Esophagus (tissue), 2 donors: ENCODE results near the gene ANKRD35. TPM values are rescaled to one million over a fixed set of nuclear protein-coding genes. Genes with fewer than 3 reads are reported as not detected.

Experiments
- H3K27ac ChIP-seq, 2 donors: one replicate each; pipeline ENCODE4 v1.5.1; 2013; ENCODE audit warnings: low read depth in 2 of 2, mild to moderate bottlenecking in 2 of 2, inconsistent platforms in 1 of 2, low read length in 1 of 2, moderate library complexity in 1 of 2
- H3K27me3 ChIP-seq, 2 donors: one replicate each; pipeline ENCODE4 v1.6.1; 2013; ENCODE audit warnings: low read length in 2 of 2, control low read depth in 1 of 2, mild to moderate bottlenecking in 1 of 2; ENCODE audit not compliant: insufficient read depth in 2 of 2, control insufficient read depth in 1 of 2
- H3K36me3 ChIP-seq, 2 donors: one replicate each; pipeline ENCODE4 v1.6.1; 2013; ENCODE audit warnings: low read length in 1 of 2; ENCODE audit not compliant: control insufficient read depth in 2 of 2, insufficient read depth in 2 of 2
- H3K4me1 ChIP-seq, 2 donors: one replicate each; pipeline ENCODE4 v1.6.1; 2013; ENCODE audit warnings: low read length in 1 of 2; ENCODE audit not compliant: control insufficient read depth in 2 of 2, insufficient read depth in 2 of 2
- H3K4me3 ChIP-seq, 2 donors: one replicate each; pipeline ENCODE4 v1.5.1; 2013; ENCODE audit warnings: low read length in 2 of 2, mild to moderate bottlenecking in 2 of 2, low read depth in 1 of 2, moderate library complexity in 1 of 2
- H3K9me3 ChIP-seq, 2 donors: one replicate each; pipeline ENCODE4 v1.6.1; 2013; ENCODE audit warnings: mild to moderate bottlenecking in 2 of 2, low read depth in 1 of 2, low read length in 1 of 2, moderate library complexity in 1 of 2; ENCODE audit not compliant: control insufficient read depth in 2 of 2, insufficient read depth in 1 of 2
- WGBS, 2 donors: extraction: QIAGEN DNeasy Blood & Tissue Kit; methylation state at CpG; one replicate each; pipeline ENCODE4 v1.1.7; 2013; 5-methylcytosine and 5-hydroxymethylcytosine counted together
- polyA plus RNA-seq, 2 donors: library from polyadenylated mRNA; stranded (reverse); fragments of 200-250 nt; gene quantifications; one replicate each; pipeline ENCODE4 v1.2.3, GENCODE V29; 2013
- donor health status: healthy with polysubstance abuse.
- donor health status: Bipolar disorder and iron deficiency.

ANKRD35 gene
- polyA plus RNA-seq, 2 donors = 13.9 to 17.0 TPM

GRCh38 chr1:145898756-145899155 is 13.1 kb upstream of the ANKRD35 start:
- H3K27ac ChIP-seq = no peak overlapping the region
- H3K36me3 ChIP-seq = peaks cover 0 to 3% of the 10 kb centered on the region in 2 donors
- H3K9me3 ChIP-seq = no peaks in the 10 kb centered on the region
- 82 to 85% methylated on average over 5 of the region's 5 CpGs for WGBS, 2 donors
- H3K4me3 ChIP-seq = no peak overlapping the region
- no peaks in the 10 kb centered on the region for H3K4me1 ChIP-seq
- no peaks in the 10 kb centered on the region for H3K27me3 ChIP-seq

GRCh38 chr1:145897969-145898368 is 12.3 kb upstream of the ANKRD35 start:
- H3K4me1 ChIP-seq = no peaks in the 10 kb centered on the region
- H3K27me3 ChIP-seq = no peaks in the 10 kb centered on the region
- no peak overlapping the region for H3K27ac ChIP-seq
- WGBS, 2 donors = 67 to 92% methylated on average over 1 of the region's 1 CpG
- H3K36me3 ChIP-seq = peaks cover 0 to 3% of the 10 kb centered on the region in 2 donors
- H3K4me3 ChIP-seq = no peak overlapping the region
- no peaks in the 10 kb centered on the region for H3K9me3 ChIP-seq

- Histone ChIP-seq H3K27me3 (no peaks in the 10 kb centered on the region), H3K4me1 (peaks cover 0 to 4% of the 10 kb centered on the region in 2 donors), H3K9me3 (no peaks in the 10 kb centered on the region), H3K36me3 (no peaks in the 10 kb centered on the region), H3K4me3 (no peak overlapping the region), H3K27ac (no peak overlapping the region)
- 94 to 100% methylated on average over 1 of the region's 1 CpG for WGBS, 2 donors
Measured at GRCh38 chr1:145895471-145895870, 9.8 kb upstream of the ANKRD35 start.

- Histone ChIP-seq H3K9me3 (no peaks in the 10 kb centered on the region), H3K36me3 (no peaks in the 10 kb centered on the region), H3K4me3 (no peak overlapping the region), H3K27ac (peak overlapping the region in 1 of 2 donors; percentile 24), H3K27me3 (no peaks in the 10 kb centered on the region), H3K4me1 (peaks cover 0 to 4% of the 10 kb centered on the region in 2 donors)
- 91% methylated on average over 7 of the region's 7 CpGs for WGBS, 2 donors
Measured at GRCh38 chr1:145893306-145894055, 7.8 kb upstream of the ANKRD35 start.

GRCh38 chr1:145892486-145893087 is 6.9 kb upstream of the ANKRD35 start:
- Histone ChIP-seq H3K4me3 (no peak overlapping the region), H3K36me3 (no peaks in the 10 kb centered on the region), H3K4me1 (peaks cover 0 to 4% of the 10 kb centered on the region in 2 donors), H3K9me3 (no peaks in the 10 kb centered on the region), H3K27ac (peak overlapping the region; percentile 90 to 91), H3K27me3 (no peaks in the 10 kb centered on the region)
- WGBS, 2 donors = 46 to 49% methylated on average over 3 of the region's 3 CpGs

DNA sequence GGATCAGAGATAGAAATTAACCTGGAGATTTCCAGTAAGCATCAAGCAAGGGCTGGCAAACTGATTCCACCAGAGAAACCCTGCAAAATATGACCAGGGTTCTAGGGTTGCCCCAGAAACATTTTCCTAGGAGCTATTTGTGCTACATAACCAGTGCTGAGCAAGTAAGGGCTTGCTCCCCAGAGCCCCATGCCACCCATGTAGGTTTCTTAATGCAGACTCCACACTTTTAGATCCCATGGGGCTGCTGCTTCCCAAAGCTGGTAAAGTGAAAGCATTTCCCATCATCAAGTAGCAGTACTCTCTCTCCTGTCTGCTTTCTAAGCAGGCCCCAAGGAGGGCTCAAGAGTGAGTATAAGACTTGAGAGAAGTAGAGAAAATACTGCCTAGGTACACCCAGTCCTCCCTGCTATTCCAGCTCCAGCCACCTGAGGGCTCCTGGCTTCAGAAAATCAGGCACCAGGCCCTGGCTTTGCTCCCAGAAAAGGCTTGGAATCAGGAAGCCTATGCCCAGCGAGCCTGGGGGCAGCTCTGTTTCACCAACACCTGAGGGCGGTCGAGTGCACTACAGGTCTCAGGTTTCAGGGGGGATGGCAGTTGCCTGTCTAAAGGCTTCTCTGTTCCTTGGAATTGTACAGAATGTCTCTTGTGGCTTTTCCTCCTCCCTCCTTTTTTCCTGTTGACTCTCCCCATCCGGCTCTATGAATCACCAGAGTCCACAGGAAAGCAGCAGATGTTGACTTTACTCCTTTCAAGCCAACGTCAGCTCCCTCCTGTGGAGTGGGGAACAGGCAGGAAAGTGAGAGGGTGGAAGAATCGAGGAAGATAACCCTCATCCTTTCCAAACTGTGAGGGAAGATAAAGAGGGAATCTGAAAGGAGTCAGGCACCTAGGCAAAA is 6.2 kb upstream of the ANKRD35 start:
- WGBS, 2 donors = 7 to 8% methylated on average over 6 of the region's 6 CpGs
- Histone ChIP-seq H3K4me1 (peaks cover 0 to 4% of the 10 kb centered on the region in 2 donors), H3K4me3 (peak overlapping the region in 1 of 2 donors; percentile 12)

GRCh38 chr1:145891143-145891542 is 5.5 kb upstream of the ANKRD35 start:
- WGBS, 2 donors = 22 to 35% methylated on average over 1 of the region's 1 CpG
- Histone ChIP-seq H3K27ac (peak overlapping the region; percentile 60 to 90), H3K4me3 (no peak overlapping the region), H3K36me3 (no peaks in the 10 kb centered on the region), H3K9me3 (no peaks in the 10 kb centered on the region), H3K4me1 (peaks cover 0 to 4% of the 10 kb centered on the region in 2 donors), H3K27me3 (no peaks in the 10 kb centered on the region)

More for the DNA sequence above, 6.2 kb upstream of the ANKRD35 start:
- H3K9me3 ChIP-seq = no peaks in the 10 kb centered on the region
- no peaks in the 10 kb centered on the region for H3K36me3 ChIP-seq
- H3K27me3 ChIP-seq = no peaks in the 10 kb centered on the region
- peak overlapping the region; percentile 90 to 91 for H3K27ac ChIP-seq

DNA sequence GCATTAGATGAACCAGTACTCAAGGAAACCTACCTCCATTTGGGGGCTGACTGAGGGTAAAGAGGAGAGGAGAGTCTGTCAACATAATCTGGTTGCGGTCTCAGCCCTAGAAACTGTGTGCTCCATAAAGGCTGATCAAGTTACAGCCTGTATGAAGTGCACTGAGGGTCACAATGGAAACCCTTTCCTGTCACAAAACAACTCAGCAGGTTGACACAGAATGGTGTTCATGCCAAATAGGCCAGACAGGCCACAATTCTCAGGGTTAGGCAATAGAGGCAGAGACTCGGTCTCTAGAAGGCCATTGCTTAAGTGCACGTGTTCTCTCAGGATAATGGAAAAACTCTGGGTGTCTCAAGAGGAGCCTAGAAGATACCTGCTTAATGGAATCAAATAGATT is 4.1 kb upstream of the ANKRD35 start:
- 86 to 94% methylated on average over 3 of the region's 3 CpGs for WGBS, 2 donors
- Histone ChIP-seq H3K27ac (no peak overlapping the region), H3K4me3 (no peak overlapping the region), H3K27me3 (no peaks in the 10 kb centered on the region), H3K36me3 (no peaks in the 10 kb centered on the region), H3K9me3 (no peaks in the 10 kb centered on the region), H3K4me1 (peaks cover 0 to 8% of the 10 kb centered on the region in 2 donors)

- Histone ChIP-seq H3K27me3 (no peaks in the 10 kb centered on the region), H3K36me3 (no peaks in the 10 kb centered on the region), H3K4me1 (peaks cover 0 to 8% of the 10 kb centered on the region in 2 donors), H3K27ac (no peak overlapping the region), H3K9me3 (no peaks in the 10 kb centered on the region), H3K4me3 (no peak overlapping the region)
- 59 to 68% methylated on average over 5 of the region's 5 CpGs for WGBS, 2 donors
Measured at GRCh38 chr1:145887631-145888030, 2.0 kb upstream of the ANKRD35 start.
